Caco-2 (cell line): ENCODE results near the gene PSMD9. TPM values are rescaled to one million over a fixed set of nuclear protein-coding genes. Genes with fewer than 3 reads are reported as not detected.

Experiments
- BruUV-seq: library from RNA; stranded (reverse); fragments of 400-500 nt; replicated peaks from 2 replicates; lab custom pipeline; 2021; lab: Mats Ljungman, UMichigan
- CTCF ChIA-PET: fragments of 300-600 bp; sonication (Branson Sonifier 250); formaldehyde crosslinking; loops from one replicate; lab custom pipeline; 2022; ENCODE audit warnings: antibody characterized with exemption; lab: Charles Lee
- POLR2A ChIA-PET: fragments of 300-600 bp; sonication (Branson Sonifier 250); formaldehyde crosslinking; loops from one replicate; lab custom pipeline; 2022; ENCODE audit warnings: antibody characterized with exemption; lab: Charles Lee
- DNase-seq, 2 experiments: peaks; one replicate each; pipeline versions ENCODE4 v3.0.0 to v3.0.0-alpha.2; 2020 to 2022
- H3K27me3 ChIP-seq: replicated peaks from 2 replicates; pipeline ENCODE4 v1.6.0; 2011; ENCODE audit warnings: low read length; ENCODE audit not compliant: control insufficient read depth, insufficient read depth
- H3K36me3 ChIP-seq: 2 replicates; pipeline ENCODE4 v1.5.1; 2011; ENCODE audit warnings: low read length; ENCODE audit not compliant: control insufficient read depth, insufficient read depth
- H3K4me1 ChIP-seq: fragments of 250-450 bp; sonication (Bioruptor Pico); 2 replicates; pipeline ENCODE4 v1.5.1; 2020; ENCODE audit warnings: mild to moderate bottlenecking
- H3K4me3 ChIP-seq: 2 replicates; pipeline ENCODE4 v1.5.1; 2011; ENCODE audit warnings: low read depth, mild to moderate bottlenecking, control low read depth, low read length
- H3K9me3 ChIP-seq: fragments of 250-450 bp; sonication (Bioruptor Pico); 2 replicates; pipeline ENCODE4 v1.5.1; 2020; ENCODE audit warnings: mild to moderate bottlenecking, moderate library complexity
- H3K27ac Mint-ChIP-seq: one replicate; pipeline ENCODE4 v1.8.0; 2022; ENCODE audit warnings: mixed read lengths; ENCODE audit not compliant: unreplicated experiment
- H3K27me3 Mint-ChIP-seq: one replicate; pipeline ENCODE4 v1.8.0; 2022; ENCODE audit warnings: mixed read lengths; ENCODE audit not compliant: insufficient read depth, unreplicated experiment
- H3K36me3 Mint-ChIP-seq: one replicate; pipeline ENCODE4 v1.8.0; 2022; ENCODE audit warnings: mild to moderate bottlenecking, mixed read lengths; ENCODE audit not compliant: insufficient read depth, unreplicated experiment
- H3K4me1 Mint-ChIP-seq: one replicate; pipeline ENCODE4 v1.8.0; 2022; ENCODE audit warnings: low read depth, mixed read lengths; ENCODE audit not compliant: unreplicated experiment
- H3K4me3 Mint-ChIP-seq: one replicate; pipeline ENCODE4 v1.8.0; 2022; ENCODE audit warnings: mild to moderate bottlenecking, moderate library complexity, mixed read lengths; ENCODE audit not compliant: unreplicated experiment
- H3K9me3 Mint-ChIP-seq: one replicate; pipeline ENCODE4 v1.8.0; 2022; ENCODE audit warnings: mixed read lengths; ENCODE audit not compliant: unreplicated experiment
- CTCF ChIP-seq, 2 experiments: fragments of 200-600 bp in 1 of 2; IDR thresholded peaks; 1 replicate in 1 of 2; 2 replicates in 1 of 2; pipeline versions ENCODE4 v1.5.1 to v1.8.0; 2011 to 2022; ENCODE audit warnings: antibody characterized with exemption in 1 of 2, control low read depth in 1 of 2, inconsistent platforms in 1 of 2, low read depth in 1 of 2, low read length in 1 of 2, mild to moderate bottlenecking in 1 of 2, moderate library complexity in 1 of 2; ENCODE audit not compliant: insufficient read depth in 1 of 2, severe bottlenecking in 1 of 2, unreplicated experiment in 1 of 2
- intact Hi-C: fragments of 100-400 bp; cut with micrococcal nuclease; formaldehyde crosslinking; loops from one replicate; pipeline ENCODE4 v1.10.0; 2022; ENCODE audit not compliant: unreplicated experiment
- total RNA-seq: library from RNA; stranded (reverse); gene quantifications from 2 replicates; pipeline ENCODE4 v1.2.3, GENCODE V29; 2022

Gene PSMD9
- total RNA-seq, 1 experiment from 2014 or later: 53.0 TPM

GRCh38 chr12:121898287-121898686, 9.7 kb downstream of the PSMD9 start:
- TF ChIP-seq CTCF (IDR thresholded peaks at IDR 0.05; ENCODE audit: insufficient read depth in 1 of 2, low read depth in 1 of 2, low read length in 1 of 2, severe bottlenecking in 1 of 2, unreplicated experiment in 1 of 2): no peak
- Mint-ChIP-seq H3K9me3 (no peaks in the 10 kb centered on the region), H3K4me1 (peaks cover 17% of the 10 kb centered on the region), H3K27ac (no peak overlapping the region), H3K27me3 (no peaks in the 10 kb centered on the region), H3K36me3 (peaks cover 54% of the 10 kb centered on the region), H3K4me3 (no peak overlapping the region)
- intact Hi-C loops: no loop called here
- H3K9me3 ChIP-seq: no peaks in the 10 kb centered on the region
- no peak for DNase-seq
- H3K4me3 ChIP-seq: no peak overlapping the region
- peaks cover 15% of the 10 kb centered on the region for H3K4me1 ChIP-seq
- CTCF ChIA-PET: interaction anchor here (0.7 kb wide), 1 partner anchor 137 kb away, joined by 3 read pairs; no protein-coding TSS in a partner anchor
- BruUV-seq: no TSS peak
- peaks cover 2% of the 10 kb centered on the region for H3K36me3 ChIP-seq
- POLR2A ChIA-PET: no interaction called here
- H3K27me3 ChIP-seq: no peaks in the 10 kb centered on the region

GRCh38 chr12:121899590-121899989, 11.0 kb downstream of the PSMD9 start:
- DNase-seq: no peak
- peaks cover 48% of the 10 kb centered on the region for H3K36me3 Mint-ChIP-seq
- Histone ChIP-seq H3K4me3 (no peak overlapping the region), H3K9me3 (no peaks in the 10 kb centered on the region), H3K36me3 (peaks cover 2% of the 10 kb centered on the region), H3K4me1 (peaks cover 2% of the 10 kb centered on the region), H3K27me3 (no peaks in the 10 kb centered on the region)
- peaks cover 5% of the 10 kb centered on the region for H3K4me1 Mint-ChIP-seq
- ChIA-PET POLR2A (no interaction called here), CTCF (no interaction called here)
- H3K27ac Mint-ChIP-seq: no peak overlapping the region
- H3K9me3 Mint-ChIP-seq: no peaks in the 10 kb centered on the region
- H3K27me3 Mint-ChIP-seq: no peaks in the 10 kb centered on the region
- intact Hi-C loops: no loop called here
- BruUV-seq: no TSS peak
- TF ChIP-seq CTCF (IDR thresholded peaks at IDR 0.05; ENCODE audit: insufficient read depth in 1 of 2, low read depth in 1 of 2, low read length in 1 of 2, severe bottlenecking in 1 of 2, unreplicated experiment in 1 of 2): no peak
- H3K4me3 Mint-ChIP-seq: no peak overlapping the region

GRCh38 chr12:121903202-121903601, 14.6 kb downstream of the PSMD9 start:
- Histone ChIP-seq H3K4me1 (no peaks in the 10 kb centered on the region), H3K36me3 (no peaks in the 10 kb centered on the region; the same call in none of the 2 replicates), H3K9me3 (no peaks in the 10 kb centered on the region), H3K27me3 (no peaks in the 10 kb centered on the region), H3K4me3 (no peak overlapping the region)
- no peak for DNase-seq
- intact Hi-C loops: no loop called here
- H3K36me3 Mint-ChIP-seq: peaks cover 59% of the 10 kb centered on the region
- no peak for TF ChIP-seq CTCF (IDR thresholded peaks at IDR 0.05; ENCODE audit: insufficient read depth in 1 of 2, low read depth in 1 of 2, low read length in 1 of 2, severe bottlenecking in 1 of 2, unreplicated experiment in 1 of 2)
- CTCF ChIA-PET: no interaction called here
- no peaks in the 10 kb centered on the region for H3K4me1 Mint-ChIP-seq
- no peak overlapping the region for H3K4me3 Mint-ChIP-seq
- H3K9me3 Mint-ChIP-seq: no peaks in the 10 kb centered on the region
- POLR2A ChIA-PET: no interaction called here
- H3K27ac Mint-ChIP-seq: no peak overlapping the region
- H3K27me3 Mint-ChIP-seq: no peaks in the 10 kb centered on the region
- BruUV-seq: no TSS peak
